Activated CD8-positive, alpha-beta T cell treated with anti-CD3 and anti-CD28 coated beads for 36 hours (primary cell): Measurements from ENCODE around the gene HIVEP2. TPM values are rescaled to one million over a fixed set of nuclear protein-coding genes. Genes with fewer than 3 reads are reported as not detected.
A peak's percentile ranks its signal among the peaks of the same experiment; 100 is the strongest.

Experiments used
- ATAC-seq: fragments of 200-7000 bp; cut with Tn5 transposase; one replicate; pipeline ENCODE4 v1.10.0; 2021; ENCODE audit warnings: mild to moderate bottlenecking, moderate library complexity
- CTCF ChIA-PET: fragments of 350-600 bp; sonication (Branson Sonifier 250); formaldehyde crosslinking; loops from one replicate; lab custom pipeline; 2021; ENCODE audit warnings: antibody characterized with exemption; lab: Charles Lee
- POLR2A ChIA-PET: fragments of 350-600 bp; sonication (Branson Sonifier 250); formaldehyde crosslinking; loops from one replicate; lab custom pipeline; 2021; ENCODE audit warnings: antibody characterized with exemption; lab: Charles Lee
- DNase-seq: peaks from one replicate; pipeline ENCODE4 v3.0.0-alpha.2; 2020
- H3K27ac Mint-ChIP-seq: one replicate; pipeline ENCODE4 v1.8.0; 2021; ENCODE audit warnings: mild to moderate bottlenecking, mixed read lengths
- H3K27me3 Mint-ChIP-seq: one replicate; pipeline ENCODE4 v1.8.0; 2021; ENCODE audit warnings: mixed read lengths
- H3K36me3 Mint-ChIP-seq: one replicate; pipeline ENCODE4 v1.8.0; 2021; ENCODE audit warnings: low read depth, mixed read lengths
- H3K4me1 Mint-ChIP-seq: one replicate; pipeline ENCODE4 v1.8.0; 2021; ENCODE audit warnings: low read depth, mixed read lengths
- H3K4me3 Mint-ChIP-seq: one replicate; pipeline ENCODE4 v1.8.0; 2021; ENCODE audit warnings: mild to moderate bottlenecking, moderate library complexity, mixed read lengths
- H3K9me3 Mint-ChIP-seq: one replicate; pipeline ENCODE4 v1.8.0; 2021; ENCODE audit warnings: mixed read lengths
- CTCF ChIP-seq: fragments of 200-600 bp; IDR thresholded peaks from one replicate; pipeline ENCODE4 v1.8.0; 2022; ENCODE audit warnings: antibody characterized with exemption, mild to moderate bottlenecking
- intact Hi-C: fragments of 100-400 bp; cut with micrococcal nuclease; formaldehyde crosslinking; loops from one replicate; pipeline ENCODE4 v1.10.0; 2022
- total RNA-seq, 2 experiments: library from RNA; stranded (reverse); gene quantifications; one replicate each; pipeline ENCODE4 v1.2.3, GENCODE V29; 2021

HIVEP2 gene
- total RNA-seq, 2 experiments from 2014 or later: 31.8 to 38.1 TPM

- CTCF ChIA-PET: interaction anchor here (1.2 kb wide), 1 partner anchor 12 kb away, joined by 3 read pairs; no protein-coding TSS in a partner anchor
- no peak for DNase-seq
- Mint-ChIP-seq H3K36me3 (peaks cover 62% of the 10 kb centered on the region), H3K27ac (peak overlapping the region; percentile 72), H3K4me3 (no peak overlapping the region), H3K9me3 (peaks cover 4% of the 10 kb centered on the region), H3K27me3 (no peaks in the 10 kb centered on the region), H3K4me1 (peaks cover 85% of the 10 kb centered on the region)
- intact Hi-C loops: no loop called here
- no peak for ATAC-seq
- POLR2A ChIA-PET: interaction anchor here (1.1 to 1.4 kb wide), 4 partner anchors 12 to 41 kb away, joined by 3 to 5 read pairs (median 3); no protein-coding TSS in a partner anchor
- no peak for TF ChIP-seq CTCF
Measured at GRCh38 chr6:142816031-142816430, 128.9 kb downstream of the HIVEP2 start.

GRCh38 chr6:142811923-142812322 lies 133.1 kb downstream of the HIVEP2 start:
- Mint-ChIP-seq H3K4me1 (peaks cover 87% of the 10 kb centered on the region), H3K9me3 (peaks cover 8% of the 10 kb centered on the region), H3K4me3 (no peak overlapping the region)

GRCh38 chr6:142810952-142811514 lies 133.9 kb downstream of the HIVEP2 start:
- Mint-ChIP-seq H3K4me1 (peaks cover 85% of the 10 kb centered on the region), H3K36me3 (peaks cover 79% of the 10 kb centered on the region), H3K9me3 (peaks cover 7% of the 10 kb centered on the region), H3K27me3 (no peaks in the 10 kb centered on the region), H3K27ac (peak overlapping the region; percentile 81), H3K4me3 (peak overlapping the region; percentile 36)
- ATAC-seq: peak; percentile 75
- DNase-seq: peak; percentile 34
- CTCF ChIA-PET: interaction anchor here (0.9 to 1.6 kb wide), 3 partner anchors 8 to 28 kb away, joined by 3 to 4 read pairs (median 4); no protein-coding TSS in a partner anchor
- no peak for TF ChIP-seq CTCF
- POLR2A ChIA-PET: interaction anchor here (0.6 to 1.5 kb wide), 8 partner anchors 8 to 215 kb away, joined by 3 to 9 read pairs (median 3); no protein-coding TSS in a partner anchor
- intact Hi-C loops: no loop called here

More at GRCh38 chr6:142811923-142812322, 133.1 kb downstream of the HIVEP2 start:
- DNase-seq: no peak
- Mint-ChIP-seq H3K27ac (peak overlapping the region; percentile 81), H3K36me3 (peaks cover 80% of the 10 kb centered on the region), H3K27me3 (no peaks in the 10 kb centered on the region)
- ChIA-PET POLR2A (interaction anchor here (0.8 to 1.5 kb wide), 6 partner anchors 8 to 215 kb away, joined by 3 to 4 read pairs (median 4); no protein-coding TSS in a partner anchor), CTCF (interaction anchor here (1.1 to 1.2 kb wide), 2 partner anchors 23 to 215 kb away, joined by 3 read pairs; no protein-coding TSS in a partner anchor)
- no peak for ATAC-seq
- intact Hi-C loops: no loop called here
- no peak for TF ChIP-seq CTCF

- intact Hi-C loops: no loop called here
- H3K4me3 Mint-ChIP-seq: no peak overlapping the region
- ChIA-PET POLR2A (interaction anchor here (1.2 to 1.4 kb wide), 2 partner anchors 37 to 47 kb away, joined by 3 read pairs; no protein-coding TSS in a partner anchor), CTCF (interaction anchor here (1.6 to 3.5 kb wide), 2 partner anchors 9 to 10 kb away, joined by 4 to 10 read pairs; no protein-coding TSS in a partner anchor)
- peaks cover 88% of the 10 kb centered on the region for H3K4me1 Mint-ChIP-seq
- H3K9me3 Mint-ChIP-seq: peaks cover 4% of the 10 kb centered on the region
- ATAC-seq (no peak), DNase-seq (no peak)
- H3K27me3 Mint-ChIP-seq: no peaks in the 10 kb centered on the region
- no peak for TF ChIP-seq CTCF
- peak overlapping the region; percentile 21 for H3K27ac Mint-ChIP-seq
- peaks cover 76% of the 10 kb centered on the region for H3K36me3 Mint-ChIP-seq
Measured at GRCh38 chr6:142809947-142810346, 135.0 kb downstream of the HIVEP2 start.
